ENCODE measurements around the gene MACROD2. TPM values are rescaled to one million over a fixed set of nuclear protein-coding genes. Genes with fewer than 3 reads are reported as not detected.

The MACROD2 gene
- total RNA-seq, 2 donors from 2014 or later = 8.0 to 19.4 TPM

GRCh38 chr20:16028923-16029322 lies 2033.6 kb downstream of the MACROD2 start:
- 88% methylated on average over 6 of the region's 6 CpGs for WGBS
- Histone ChIP-seq H3K27ac (no peak overlapping the region), H3K4me3 (no peak overlapping the region), H3K9me3 (no peaks in the 10 kb centered on the region), H3K36me3 (no peaks in the 10 kb centered on the region), H3K4me1 (replicated peaks) (no peaks in the 10 kb centered on the region), H3K27me3 (replicated peaks; ENCODE audit: insufficient read depth) (no peaks in the 10 kb centered on the region)
- no peak for TF ChIP-seq POLR2A (IDR thresholded peaks at IDR 0.05)
- TF ChIP-seq CTCF (IDR thresholded peaks at IDR 0.05) = no peak
- no peak for TF ChIP-seq POLR2AphosphoS5 (IDR thresholded peaks at IDR 0.05)
- intact Hi-C loops (cut with DNase I) = no loop called here
- DNase-seq (ENCODE audit: low spot score) = no peak

DNA sequence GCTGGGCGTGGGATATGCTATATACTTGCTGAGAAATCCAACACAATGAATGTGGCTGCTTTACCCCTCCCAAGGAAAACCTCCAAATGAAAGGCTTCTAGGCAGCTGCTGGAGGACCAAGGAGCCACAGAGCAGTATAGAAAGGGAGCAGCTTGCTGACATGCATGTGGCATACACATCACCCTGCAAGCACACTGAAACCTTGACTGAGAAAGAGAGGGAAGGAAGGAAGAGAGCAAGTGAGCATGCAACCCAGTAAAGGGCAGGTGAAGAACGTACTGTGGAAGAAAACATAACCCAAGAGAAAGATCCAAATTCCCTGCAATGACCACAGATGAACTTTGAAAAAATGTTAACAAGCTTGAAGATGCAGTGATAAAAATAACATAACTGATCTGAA lies 2034.9 kb downstream of the MACROD2 start:
- TF ChIP-seq CTCF (IDR thresholded peaks at IDR 0.05) = no peak
- TF ChIP-seq POLR2A (IDR thresholded peaks at IDR 0.05) = no peak
- TF ChIP-seq POLR2AphosphoS5 (IDR thresholded peaks at IDR 0.05) = no peak
- Histone ChIP-seq H3K27me3 (replicated peaks; ENCODE audit: insufficient read depth) (no peaks in the 10 kb centered on the region), H3K27ac (no peak overlapping the region), H3K36me3 (no peaks in the 10 kb centered on the region), H3K4me3 (no peak overlapping the region), H3K4me1 (replicated peaks) (no peaks in the 10 kb centered on the region), H3K9me3 (no peaks in the 10 kb centered on the region)
- intact Hi-C loops (cut with DNase I) = no loop called here
- 35% methylated on average over 2 of the region's 2 CpGs for WGBS
- no peak for DNase-seq (ENCODE audit: low spot score)

DNA sequence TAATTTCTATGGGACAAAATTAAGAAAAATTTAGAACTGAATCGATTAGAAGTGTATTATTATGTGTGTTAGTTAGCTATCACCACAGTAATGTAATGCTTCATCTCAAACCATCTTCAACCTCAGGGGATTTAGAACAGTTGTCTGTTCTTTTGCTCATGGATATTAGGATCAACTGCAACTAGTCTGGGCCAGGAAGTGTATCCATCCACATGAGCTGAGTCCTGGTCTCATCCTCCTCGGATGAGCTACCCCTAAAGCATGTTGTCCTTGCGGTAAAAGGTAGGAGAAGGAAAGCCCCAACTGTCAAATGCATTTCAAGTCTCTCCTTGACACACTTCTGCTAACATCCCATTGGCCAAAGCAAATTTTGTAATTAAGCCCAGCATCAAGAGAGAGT lies 2040.3 kb downstream of the MACROD2 start:
- H3K4me3 ChIP-seq = no peak overlapping the region
- no peaks in the 10 kb centered on the region for H3K4me1 ChIP-seq (replicated peaks)
- H3K36me3 ChIP-seq = no peaks in the 10 kb centered on the region
- intact Hi-C loops (cut with DNase I) = no loop called here
- H3K27ac ChIP-seq = no peak overlapping the region
- no peaks in the 10 kb centered on the region for H3K9me3 ChIP-seq
- DNase-seq (ENCODE audit: low spot score) = no peak
- no peaks in the 10 kb centered on the region for H3K27me3 ChIP-seq (replicated peaks; ENCODE audit: insufficient read depth)
- 84% methylated on average over 3 of the region's 3 CpGs for WGBS
- TF ChIP-seq CTCF (IDR thresholded peaks at IDR 0.05) (no peak), POLR2A (IDR thresholded peaks at IDR 0.05) (no peak), POLR2AphosphoS5 (IDR thresholded peaks at IDR 0.05) (no peak)

DNA sequence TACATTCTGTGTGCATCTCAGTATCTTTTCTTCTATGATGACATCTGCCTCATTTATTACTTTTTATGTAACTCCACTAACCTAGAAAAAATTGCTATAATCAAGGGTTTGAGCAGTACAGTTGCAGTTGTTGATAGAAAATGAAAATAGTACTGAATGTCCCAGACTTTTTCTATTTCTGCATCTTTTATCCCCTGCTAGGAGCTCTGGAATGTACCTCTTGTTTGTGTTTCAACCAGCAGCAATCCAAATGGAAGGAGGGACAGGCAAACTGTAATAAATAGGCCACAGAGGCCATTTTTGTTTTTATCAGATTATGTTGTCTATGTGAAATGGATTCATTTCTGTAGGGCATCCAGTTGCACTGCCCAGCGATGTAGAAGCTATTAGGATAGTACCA lies 2041.0 kb downstream of the MACROD2 start:
- Histone ChIP-seq H3K4me1 (replicated peaks) (no peaks in the 10 kb centered on the region), H3K4me3 (no peak overlapping the region), H3K27me3 (replicated peaks; ENCODE audit: insufficient read depth) (no peaks in the 10 kb centered on the region), H3K9me3 (no peaks in the 10 kb centered on the region), H3K27ac (no peak overlapping the region), H3K36me3 (no peaks in the 10 kb centered on the region)
- TF ChIP-seq CTCF (IDR thresholded peaks at IDR 0.05) (no peak), POLR2A (IDR thresholded peaks at IDR 0.05) (no peak), POLR2AphosphoS5 (IDR thresholded peaks at IDR 0.05) (no peak)
- 83% methylated on average over 1 of the region's 1 CpG for WGBS
- intact Hi-C loops (cut with DNase I) = no loop called here
- no peak for DNase-seq (ENCODE audit: low spot score)

DNA sequence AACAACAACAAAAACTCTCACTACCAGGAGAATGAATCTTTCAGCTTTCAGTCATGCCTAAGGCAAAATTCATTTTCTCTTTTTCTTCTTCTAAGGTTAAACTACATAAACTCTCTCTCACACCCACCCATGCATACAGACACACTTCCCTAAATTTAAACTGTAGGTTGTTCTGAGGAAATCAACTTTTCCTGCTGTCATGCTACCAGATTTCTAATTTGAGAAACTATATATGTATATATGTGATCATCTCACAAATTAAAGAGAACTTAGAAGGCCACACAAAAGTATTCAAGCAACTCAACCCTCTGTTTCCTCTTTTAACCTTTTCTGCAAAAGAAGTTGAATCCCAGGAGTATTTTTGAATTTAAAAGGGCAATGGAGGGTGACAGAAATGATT lies 2045.4 kb downstream of the MACROD2 start:
- H3K4me3 ChIP-seq = no peak overlapping the region
- H3K36me3 ChIP-seq = no peaks in the 10 kb centered on the region
- H3K9me3 ChIP-seq = no peaks in the 10 kb centered on the region
- intact Hi-C loops (cut with DNase I) = no loop called here
- no peak overlapping the region for H3K27ac ChIP-seq
- H3K27me3 ChIP-seq (replicated peaks; ENCODE audit: insufficient read depth) = no peaks in the 10 kb centered on the region
- no peaks in the 10 kb centered on the region for H3K4me1 ChIP-seq (replicated peaks)
- TF ChIP-seq POLR2AphosphoS5 (IDR thresholded peaks at IDR 0.05) (no peak), POLR2A (IDR thresholded peaks at IDR 0.05) (no peak), CTCF (IDR thresholded peaks at IDR 0.05) (no peak)
- no peak for DNase-seq (ENCODE audit: low spot score)
